Left lung (tissue), 10 donors: Measurements from ENCODE around the gene RHOBTB1. TPM values are rescaled to one million over a fixed set of nuclear protein-coding genes. Genes with fewer than 3 reads are reported as not detected.
"Not testable (repeated sequence)": the region's sequence is repeated elsewhere in the genome, so short reads cannot be mapped to it uniquely, and the experiment has no call there.

Source experiments
- ATAC-seq: fragments of 200-7000 bp; cut with Tn5 transposase; one replicate; pipeline ENCODE4 v1.9.1; 2020; ENCODE audit warnings: moderate library complexity
- DNase-seq, 4 donors: peaks; one replicate each; pipeline ENCODE4 v3.0.0-alpha.2; 2013 to 2020
- H3K27ac ChIP-seq, 2 donors: fragments of 200-600 bp; sonication (generic) in 1 of 2; one replicate each; pipeline versions ENCODE4 v1.5.0 to v1.8.0; 2020 to 2021
- H3K27me3 ChIP-seq, 2 donors: fragments of 200-600 bp; sonication (generic) in 1 of 2; one replicate each; pipeline versions ENCODE4 v1.5.0 to v1.8.0; 2020 to 2021
- H3K36me3 ChIP-seq, 2 donors: fragments of 200-600 bp; sonication (generic) in 1 of 2; one replicate each; pipeline versions ENCODE4 v1.5.0 to v1.8.0; 2020 to 2021
- H3K4me1 ChIP-seq, 2 donors: fragments of 200-600 bp; one replicate each; pipeline ENCODE4 v1.8.0; 2021
- H3K4me3 ChIP-seq, 2 donors: fragments of 200-600 bp; sonication (generic) in 1 of 2; one replicate each; pipeline versions ENCODE4 v1.5.0 to v1.8.0; 2020 to 2021; ENCODE audit warnings: mild to moderate bottlenecking in 1 of 2
- H3K9me3 ChIP-seq, 2 donors: fragments of 200-600 bp; sonication (generic) in 1 of 2; one replicate each; pipeline versions ENCODE4 v1.5.0 to v1.8.0; 2020 to 2021
- intact Hi-C, 2 donors: fragments of 100-400 bp; cut with DNase I; formaldehyde crosslinking; loops; one replicate each; pipeline versions ENCODE4 v1.11.2 to v1.14.2; 2022
- polyA plus RNA-seq, 6 donors: library from polyadenylated mRNA; unstranded; fragments of 120-200 nt; gene quantifications; one replicate each; pipeline ENCODE4 v1.2.1, GENCODE V29; 2013; ENCODE audit not compliant: insufficient read length in 6 of 6
- total RNA-seq, 2 donors: library from RNA; stranded (reverse); fragmentation: NEBNext Ultra II Directional; extraction: Animal tissue kit (Norgen Biotek cat#: 25700); gene quantifications; one replicate each; pipeline ENCODE4 v1.2.1, GENCODE V29; 2021
- TF ChIP-seq, protein P1 (sequence below), 2 donors: fragments of 200-600 bp; sonication (generic) in 1 of 2; IDR thresholded peaks; one replicate each; pipeline versions ENCODE4 v1.5.0 to v1.8.0; 2021; ENCODE audit warnings: antibody characterized with exemption in 2 of 2
- donor health status: DM: no; HTN: yes; CAD: no.
- donor health status: DM: no; HTN: no; CAD: no.

The RHOBTB1 gene
- total and polyA plus RNA-seq, 8 donors, result 13.1 to 55.9 (median 52.5) TPM

DNA sequence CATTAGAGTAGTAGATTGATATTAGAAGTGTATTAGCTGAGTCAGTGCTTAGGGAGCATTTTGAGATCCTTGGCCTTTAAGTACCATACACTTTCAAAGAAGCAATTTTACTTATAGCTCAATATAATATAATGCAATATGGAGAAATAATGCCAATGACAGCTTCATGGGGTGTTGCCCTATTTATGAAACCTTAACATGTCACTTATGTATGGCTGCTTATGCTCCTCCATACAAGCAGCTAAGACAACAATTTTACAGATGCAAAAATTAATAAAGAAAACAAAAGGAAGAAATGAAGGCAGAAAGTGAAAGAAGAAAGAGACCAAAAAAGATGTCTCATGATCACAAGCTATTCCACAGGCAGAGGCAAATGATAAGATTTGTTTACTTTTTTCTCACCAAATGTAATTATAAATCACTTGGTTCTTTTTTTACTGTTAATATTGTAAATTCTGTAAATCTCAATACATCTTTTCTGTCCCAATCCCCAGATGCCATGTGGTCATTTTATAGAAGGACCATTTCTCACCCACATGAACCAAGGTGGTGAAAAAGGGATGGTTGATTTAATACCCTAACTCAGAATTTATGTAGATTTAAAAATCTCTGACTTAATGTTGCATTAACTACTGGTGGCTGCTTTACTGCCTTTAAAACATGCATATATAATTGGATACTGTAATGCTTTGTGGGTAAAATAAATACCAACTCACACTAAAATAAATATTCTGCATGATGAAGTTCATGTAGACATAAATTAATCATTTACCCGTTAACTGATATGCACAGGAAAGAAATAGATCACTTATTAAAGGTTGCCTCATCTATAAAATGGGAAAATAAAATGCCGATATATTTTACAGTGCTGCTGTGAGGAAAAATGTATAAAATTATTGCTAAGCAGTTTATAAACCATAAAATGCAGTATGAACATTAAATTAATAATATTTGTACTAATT lies 33.5 kb upstream of the RHOBTB1 start:
- H3K9me3 ChIP-seq, result no peaks in the 10 kb centered on the region
- H3K27me3 ChIP-seq, result no peaks in the 10 kb centered on the region
- intact Hi-C loops, result no loop called here
- ATAC-seq, result no peak
- H3K27ac ChIP-seq, result no peak overlapping the region
- no peaks in the 10 kb centered on the region for H3K4me1 ChIP-seq
- H3K4me3 ChIP-seq, result no peak overlapping the region
- DNase-seq, result no peak
- TF ChIP-seq, protein P1, sequence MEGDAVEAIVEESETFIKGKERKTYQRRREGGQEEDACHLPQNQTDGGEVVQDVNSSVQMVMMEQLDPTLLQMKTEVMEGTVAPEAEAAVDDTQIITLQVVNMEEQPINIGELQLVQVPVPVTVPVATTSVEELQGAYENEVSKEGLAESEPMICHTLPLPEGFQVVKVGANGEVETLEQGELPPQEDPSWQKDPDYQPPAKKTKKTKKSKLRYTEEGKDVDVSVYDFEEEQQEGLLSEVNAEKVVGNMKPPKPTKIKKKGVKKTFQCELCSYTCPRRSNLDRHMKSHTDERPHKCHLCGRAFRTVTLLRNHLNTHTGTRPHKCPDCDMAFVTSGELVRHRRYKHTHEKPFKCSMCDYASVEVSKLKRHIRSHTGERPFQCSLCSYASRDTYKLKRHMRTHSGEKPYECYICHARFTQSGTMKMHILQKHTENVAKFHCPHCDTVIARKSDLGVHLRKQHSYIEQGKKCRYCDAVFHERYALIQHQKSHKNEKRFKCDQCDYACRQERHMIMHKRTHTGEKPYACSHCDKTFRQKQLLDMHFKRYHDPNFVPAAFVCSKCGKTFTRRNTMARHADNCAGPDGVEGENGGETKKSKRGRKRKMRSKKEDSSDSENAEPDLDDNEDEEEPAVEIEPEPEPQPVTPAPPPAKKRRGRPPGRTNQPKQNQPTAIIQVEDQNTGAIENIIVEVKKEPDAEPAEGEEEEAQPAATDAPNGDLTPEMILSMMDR (IDR thresholded peaks at IDR 0.05), result no peak
- H3K36me3 ChIP-seq, result no peaks in the 10 kb centered on the region

DNA sequence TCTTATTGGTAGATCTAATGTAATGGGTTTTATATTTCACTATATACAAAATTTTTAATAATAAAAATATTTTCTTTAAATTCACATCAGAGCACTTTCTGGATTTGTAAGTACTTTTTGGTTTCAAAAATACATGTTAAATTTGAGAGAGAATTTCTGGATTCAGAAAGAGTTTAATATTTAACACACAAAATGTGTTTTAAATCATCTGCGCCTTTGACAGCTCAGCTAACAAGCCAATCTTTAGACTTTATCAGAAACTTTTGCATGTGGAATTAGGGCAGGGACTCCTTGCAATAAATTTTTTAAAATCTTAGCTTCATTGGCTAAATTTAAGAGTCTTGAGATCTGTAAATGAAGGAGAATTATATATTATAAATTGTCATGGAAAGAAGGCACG lies 32.7 kb upstream of the RHOBTB1 start:
- H3K4me1 ChIP-seq, result no peaks in the 10 kb centered on the region
- TF ChIP-seq, protein P1 (IDR thresholded peaks at IDR 0.05), result no peak
- ATAC-seq, result no peak
- H3K4me3 ChIP-seq, result no peak overlapping the region
- H3K9me3 ChIP-seq, result no peaks in the 10 kb centered on the region
- DNase-seq, result no peak
- intact Hi-C loops, result no loop called here
- H3K36me3 ChIP-seq, result no peaks in the 10 kb centered on the region
- H3K27me3 ChIP-seq, result no peaks in the 10 kb centered on the region
- no peak overlapping the region for H3K27ac ChIP-seq

DNA sequence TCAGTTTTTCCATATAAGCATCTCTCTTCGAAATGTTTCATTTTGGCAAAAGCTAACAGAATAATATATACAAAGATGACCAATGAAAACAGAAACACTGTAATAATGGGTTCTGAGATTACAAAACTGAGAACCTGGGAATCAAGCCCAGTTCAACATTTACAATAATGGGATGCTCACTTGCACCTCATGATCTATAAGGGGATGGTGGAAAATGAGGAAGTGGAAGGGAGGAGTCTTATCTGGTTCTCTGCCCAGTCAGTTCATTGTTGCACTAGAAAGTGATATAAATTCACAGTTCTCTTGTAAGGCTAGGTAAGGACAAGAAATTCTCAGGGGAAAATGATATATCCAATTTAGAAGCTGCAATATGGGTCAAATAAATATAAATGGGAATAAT lies 31.7 kb upstream of the RHOBTB1 start:
- Histone ChIP-seq H3K9me3 (no peaks in the 10 kb centered on the region), H3K27me3 (no peaks in the 10 kb centered on the region), H3K27ac (no peak overlapping the region), H3K36me3 (no peaks in the 10 kb centered on the region), H3K4me1 (no peaks in the 10 kb centered on the region), H3K4me3 (no peak overlapping the region)
- TF ChIP-seq, protein P1 (IDR thresholded peaks at IDR 0.05), result no peak
- peak in 2 of 4 donors; percentile 79 to 83 for DNase-seq
- intact Hi-C loops, result no loop called here
- no peak for ATAC-seq

DNA sequence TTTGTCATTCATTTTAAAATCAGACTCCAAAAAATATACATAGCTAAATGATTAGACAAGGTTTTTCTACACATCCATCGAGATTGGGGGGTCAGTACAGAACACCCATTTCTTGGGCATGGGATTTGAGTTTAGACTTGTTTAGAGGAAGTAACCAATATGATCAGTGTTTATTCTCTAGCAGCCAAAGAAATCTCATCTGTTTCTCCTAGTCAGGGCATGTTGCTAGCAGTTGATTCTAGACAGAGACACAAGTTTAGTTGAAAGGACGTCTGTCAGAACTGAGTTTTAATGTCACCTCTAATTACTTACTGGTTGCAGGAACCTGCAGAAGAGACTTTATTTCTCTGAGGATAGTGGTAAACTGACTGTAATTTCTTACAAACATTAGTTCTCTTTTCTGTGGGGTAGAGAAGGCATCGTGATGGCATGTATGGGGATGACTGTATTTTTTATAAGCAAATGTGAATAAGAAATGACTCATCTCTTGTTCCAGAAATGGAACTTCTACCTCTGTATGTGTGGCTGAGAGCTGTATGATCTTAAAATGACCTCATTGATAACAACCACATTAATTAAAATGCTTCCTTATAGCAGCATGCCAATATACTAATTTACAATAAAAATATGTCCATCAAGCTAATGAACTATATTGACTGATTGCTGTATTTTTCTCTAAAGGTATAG lies 30.6 kb upstream of the RHOBTB1 start:
- DNase-seq (no peak), ATAC-seq (no peak)
- intact Hi-C loops, result no loop called here
- TF ChIP-seq, protein P1 (IDR thresholded peaks at IDR 0.05), result no peak
- Histone ChIP-seq H3K9me3 (no peaks in the 10 kb centered on the region), H3K27ac (no peak overlapping the region), H3K4me3 (no peak overlapping the region), H3K4me1 (no peaks in the 10 kb centered on the region), H3K27me3 (no peaks in the 10 kb centered on the region), H3K36me3 (no peaks in the 10 kb centered on the region)

DNA sequence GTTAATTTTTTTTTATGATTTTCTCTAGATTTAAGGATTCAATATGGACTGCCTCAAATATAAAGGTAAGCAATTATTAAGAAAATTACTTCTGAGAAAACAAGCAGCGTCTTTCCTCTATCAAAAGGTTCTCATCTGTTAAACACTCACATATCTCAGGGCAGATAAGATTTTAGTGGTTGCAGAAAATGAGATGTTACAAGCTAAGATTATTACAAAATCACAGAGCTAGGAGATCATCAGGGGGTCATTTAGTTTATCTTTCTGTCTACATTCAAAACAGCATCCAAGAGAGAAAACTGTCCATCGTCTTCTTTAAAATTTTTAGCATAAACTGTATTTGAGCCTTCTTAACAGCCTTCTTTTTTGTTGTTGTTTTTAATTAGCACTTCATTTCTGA lies 29.1 kb upstream of the RHOBTB1 start:
- Histone ChIP-seq H3K36me3 (no peaks in the 10 kb centered on the region), H3K27me3 (no peaks in the 10 kb centered on the region), H3K4me3 (no peak overlapping the region), H3K4me1 (no peaks in the 10 kb centered on the region), H3K27ac (no peak overlapping the region), H3K9me3 (no peaks in the 10 kb centered on the region)
- no peak for DNase-seq
- intact Hi-C loops, result no loop called here
- no peak for ATAC-seq
- TF ChIP-seq, protein P1 (IDR thresholded peaks at IDR 0.05), result no peak

DNA sequence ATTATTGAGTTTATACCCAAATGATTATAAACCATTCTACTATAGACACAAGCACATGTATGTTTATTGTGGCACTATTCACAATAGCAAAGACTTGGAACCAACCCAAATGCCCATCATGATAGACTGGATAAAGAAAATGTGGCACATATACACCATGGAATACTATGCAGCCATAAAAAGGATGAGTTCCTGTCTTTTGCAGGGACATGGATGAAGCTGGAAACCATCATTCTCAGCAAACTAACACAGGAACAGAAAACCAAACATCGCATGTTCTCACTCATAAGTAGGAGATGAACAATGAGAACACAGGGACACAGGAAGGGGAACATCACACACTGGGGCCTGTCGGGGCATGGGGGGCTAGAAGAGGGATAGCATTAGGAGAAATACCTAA lies 28.2 kb upstream of the RHOBTB1 start:
- H3K27me3 ChIP-seq, H3K4me3 ChIP-seq, H3K27ac ChIP-seq, DNase-seq, H3K36me3 ChIP-seq, ATAC-seq, H3K4me1 ChIP-seq, H3K9me3 ChIP-seq, intact Hi-C loops: not testable (repeated sequence)
